Heart left ventricle (tissue), 13 donors: Measurements from ENCODE around the gene MIEN1.

Source experiments
- CTCF ChIP-seq, 12 donors: fragments of 200-600 bp; sonication (generic) in 4 of 12; IDR thresholded peaks; one replicate each; pipeline versions ENCODE4 v1.5.0 to v1.8.0; 2018 to 2022; ENCODE audit warnings: antibody characterized with exemption in 12 of 12, mild to moderate bottlenecking in 5 of 12
- POLR2A ChIP-seq, 2 donors: fragments of 450-650 bp; IDR thresholded peaks; one replicate each; pipeline ENCODE4 v1.6.1; 2017; ENCODE audit warnings: antibody characterized with exemption in 2 of 2, mild to moderate bottlenecking in 2 of 2, moderate library complexity in 2 of 2
- donor health status: ischemic (EF 13 %, LVEDD 7.1; RV severe dilation, severe dysfunction).
- donor health status: DM: no; HTN: yes; CAD: no.
- donor health status: DM: no; HTN: no; CAD: no.
- donor health status: ischemic (EF 25% LVEDD 6.9; RV normal size, moderate dysfunction).
- donor health status: ischemic (EF 25% LVEDD 5.7; RV mildly dilated, moderate dysfunction).
- donor health status: ischemic (EF 35%, LVEDD 5.7; RV mildly dilated, moderate dysfunction).
- donor health status: nonischemic (EF 11% LVEDD 7.7; RV severe dilation, severe dysfunction).
- donor health status: DM: yes; HTN: yes; CAD: no.
- donor health status: PGD.
- donor health status: ischemic (EF 29% LVEDD 5.4; RV normal size, mild dysfunction).
- donor health status: nonischemic (EF 23%, LVEDD 6.1; RV moderate dilation, normal function).

- no peak for TF ChIP-seq POLR2A (IDR thresholded peaks at IDR 0.05)
- no peak for TF ChIP-seq CTCF (IDR thresholded peaks at IDR 0.05)
Measured at GRCh38 chr17:39772415-39772814, 42.1 kb upstream of the MIEN1 start.
